HG02763 (cell line): ENCODE measurements around the gene MPRIP.

ENCODE experiments used
- ATAC-seq: cut with Tn5 transposase; IDR thresholded peaks from one replicate; pipeline ENCODE4 v1.9.1; 2021; ENCODE audit warnings: mild to moderate bottlenecking, moderate library complexity; ENCODE audit not compliant: unreplicated experiment

MPRIP gene

GRCh38 chr17:17141860-17142552, 99.7 kb downstream of the MPRIP start:
- ATAC-seq, result no peak

- no peak for ATAC-seq
These were observed 100.3 kb downstream of the MPRIP start for GRCh38 chr17:17142556-17142955.

DNA sequence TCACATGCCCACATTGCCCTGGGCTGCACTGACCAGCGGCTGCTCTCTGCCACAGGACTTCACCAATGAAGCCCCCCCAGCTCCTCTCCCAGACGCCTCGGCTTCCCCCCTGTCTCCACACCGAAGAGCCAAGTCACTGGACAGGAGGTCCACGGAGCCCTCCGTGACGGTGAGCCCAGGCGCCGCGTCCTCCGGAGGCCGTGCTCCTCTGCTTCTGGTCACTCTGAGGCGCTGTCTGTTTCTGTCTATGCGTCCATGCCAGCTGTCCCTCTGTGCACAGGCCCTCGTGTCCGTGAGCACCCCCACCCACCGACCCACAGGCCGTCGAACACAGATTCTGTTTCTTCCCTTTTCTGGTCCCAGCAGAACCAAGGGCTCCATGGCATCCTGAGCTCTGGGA, 101.2 kb downstream of the MPRIP start:
- ATAC-seq, result no peak

GRCh38 chr17:17144061-17144460, 101.8 kb downstream of the MPRIP start:
- no peak for ATAC-seq

GRCh38 chr17:17144916-17145665, 102.8 kb downstream of the MPRIP start:
- no peak for ATAC-seq

DNA sequence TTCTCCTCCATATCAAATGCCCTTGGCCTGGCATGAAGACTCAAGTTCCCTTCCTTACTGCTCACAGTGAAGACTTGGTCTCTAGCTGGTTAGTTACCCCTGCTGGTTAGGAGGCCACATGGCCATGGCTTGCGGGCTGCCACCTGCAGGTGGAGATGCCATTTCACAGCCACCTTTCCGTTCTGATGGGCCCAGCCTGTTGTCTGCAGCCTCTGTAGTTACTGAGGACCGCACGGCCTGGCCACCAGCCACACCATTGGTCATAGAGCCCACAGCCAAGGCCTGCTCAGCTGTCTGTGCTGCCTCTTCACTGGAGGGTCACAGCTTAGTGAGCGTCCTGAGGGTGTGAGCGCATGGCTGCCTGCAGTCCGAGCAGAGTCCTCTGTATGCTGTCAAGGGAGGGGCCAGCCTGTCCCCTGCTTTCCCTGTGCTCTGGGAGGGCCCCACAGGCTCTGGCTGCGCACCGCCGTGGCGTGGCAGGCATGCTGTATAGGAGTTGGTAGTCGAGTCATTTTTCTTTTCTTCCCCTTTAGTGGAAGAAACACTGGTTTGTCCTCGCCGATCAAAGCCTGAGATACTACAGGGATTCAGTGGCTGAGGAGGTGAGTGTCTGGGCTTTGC, 104.6 kb downstream of the MPRIP start:
- ATAC-seq, result no peak

DNA sequence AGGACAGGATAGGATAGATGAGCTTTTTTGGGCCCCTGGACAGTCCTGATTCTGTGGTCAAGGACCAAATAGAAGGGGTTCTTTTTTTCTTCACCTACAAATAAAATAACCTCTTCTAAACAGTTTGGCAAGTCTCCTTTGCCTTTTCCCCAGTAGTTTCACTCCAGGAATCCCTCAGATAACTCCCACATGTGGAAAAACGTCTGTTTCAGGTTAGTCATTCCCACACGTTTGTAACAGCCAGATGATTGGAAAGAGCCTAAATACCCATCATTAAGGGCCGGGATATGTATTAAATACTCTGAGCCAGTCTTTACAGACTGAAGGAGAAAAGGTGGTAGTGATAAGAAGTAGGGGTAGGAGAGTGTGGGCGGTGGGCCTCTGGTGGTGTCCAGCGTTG, 105.6 kb downstream of the MPRIP start:
- ATAC-seq, result no peak

DNA sequence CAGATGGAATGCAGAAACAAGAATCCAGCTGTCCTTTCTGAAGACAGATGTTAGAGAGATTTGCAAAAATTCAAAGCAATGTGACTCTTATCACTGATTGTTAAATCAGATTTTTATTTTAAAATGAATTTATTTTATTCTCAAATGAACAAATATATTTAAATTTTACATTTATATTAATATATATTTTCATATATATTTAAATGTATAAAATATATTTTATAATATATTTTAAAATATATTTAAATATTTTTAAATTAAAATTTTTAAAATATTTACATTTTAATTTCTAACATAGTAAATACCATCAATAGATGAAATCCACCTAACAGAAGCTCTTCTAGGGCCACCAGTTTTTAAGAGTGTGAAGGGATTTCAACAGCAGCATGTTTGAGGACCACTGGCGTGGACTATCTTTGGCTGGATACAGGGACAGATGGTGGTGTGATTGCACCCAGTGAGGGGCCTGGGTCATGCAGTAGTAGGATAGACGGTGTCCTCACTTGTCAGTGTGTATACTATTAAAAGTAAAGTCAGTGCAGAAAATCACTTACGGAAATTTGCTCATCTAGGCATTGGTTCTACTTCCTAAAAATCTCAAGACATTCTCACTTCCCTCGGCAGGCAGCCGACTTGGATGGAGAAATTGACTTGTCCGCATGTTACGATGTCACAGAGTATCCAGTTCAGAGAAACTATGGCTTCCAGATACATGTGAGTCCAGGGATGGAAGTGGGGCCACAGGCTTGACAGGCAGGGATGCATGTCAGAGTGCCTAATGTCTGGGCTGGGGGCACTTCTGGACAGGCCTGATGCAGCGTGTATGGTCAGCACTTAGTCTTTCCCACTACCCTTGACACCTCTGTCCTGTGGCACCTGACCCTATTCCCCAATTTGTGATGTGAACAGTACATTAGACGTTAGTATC, 107.5 kb downstream of the MPRIP start:
- ATAC-seq, result no peak

DNA sequence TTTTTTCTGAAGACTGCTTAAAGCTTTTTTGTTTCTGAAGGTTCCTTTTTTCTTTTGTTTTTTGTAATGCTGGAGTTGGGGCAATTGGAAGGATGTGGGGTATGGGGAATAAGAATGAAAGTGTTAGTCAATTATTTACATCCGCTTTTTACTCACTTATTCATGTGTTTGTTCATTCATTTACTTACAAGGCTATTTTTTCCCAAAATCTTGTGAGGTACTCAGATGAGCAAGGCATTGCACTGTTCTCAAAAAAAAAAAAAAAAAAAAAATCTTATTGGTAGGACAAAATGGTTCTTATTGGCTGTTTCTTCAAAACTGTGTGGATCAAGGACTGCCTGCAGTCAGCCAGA, 108.2 kb downstream of the MPRIP start:
- ATAC-seq, result no peak

- no peak for ATAC-seq
These were observed 108.8 kb downstream of the MPRIP start for GRCh38 chr17:17151055-17151454.

DNA sequence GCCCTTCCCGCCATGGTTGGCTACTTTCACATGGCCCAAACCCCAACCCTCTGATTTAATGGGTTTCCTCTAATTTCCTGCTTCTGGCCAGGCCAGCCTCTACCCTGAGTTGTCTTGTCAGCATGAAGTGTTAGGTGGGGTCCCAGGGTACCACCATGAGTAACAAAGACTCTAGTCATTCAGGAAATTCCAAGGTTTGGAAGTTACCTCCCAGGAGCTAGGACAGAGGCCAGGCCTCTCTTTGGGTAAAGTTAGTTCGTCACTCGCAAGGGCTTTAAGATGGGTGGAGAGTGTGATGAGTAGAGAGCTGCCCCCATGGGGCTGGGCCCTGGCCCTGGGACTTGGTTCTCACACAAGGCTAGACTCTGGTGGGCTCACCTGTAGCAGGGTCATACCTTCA, 109.3 kb downstream of the MPRIP start:
- ATAC-seq, result no peak

DNA sequence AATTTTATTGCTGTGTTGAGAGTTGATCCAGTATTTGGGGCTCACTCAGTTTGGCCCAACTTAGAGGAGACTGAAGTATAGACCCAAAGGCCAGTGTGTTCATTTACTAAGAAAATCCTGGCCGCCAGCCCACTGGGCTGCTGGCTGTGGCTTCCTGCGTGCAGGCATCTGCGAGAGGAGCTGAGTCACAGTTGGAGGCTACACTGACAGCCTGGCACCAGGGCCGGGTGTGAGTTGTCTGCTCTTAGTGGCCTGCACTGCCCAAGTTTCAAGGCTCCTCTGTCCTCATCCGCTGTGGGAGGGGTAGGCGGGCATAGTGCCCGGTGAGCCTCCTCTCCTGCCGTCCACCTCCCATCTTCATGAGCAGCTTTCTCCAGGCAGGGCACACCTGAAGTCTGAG, 109.7 kb downstream of the MPRIP start:
- no peak for ATAC-seq

DNA sequence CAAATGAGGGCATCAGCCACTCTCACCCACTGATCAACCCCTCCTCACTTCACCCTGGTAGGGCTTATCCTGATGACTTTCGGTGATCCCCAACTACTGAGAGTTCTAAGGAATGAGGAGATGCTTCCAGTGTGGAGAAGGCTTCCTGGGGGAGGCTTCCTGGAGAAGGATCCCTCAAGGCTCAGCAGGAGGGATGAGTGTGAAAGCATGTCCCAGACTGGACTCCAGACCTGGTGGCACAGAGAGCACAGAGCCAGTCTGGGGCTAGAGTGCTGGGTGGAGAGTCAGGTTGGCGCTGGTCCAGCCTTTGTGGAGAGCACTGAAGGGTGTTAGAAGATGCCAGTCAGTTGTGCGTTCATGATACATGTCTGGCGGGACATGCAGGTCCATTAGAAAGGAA, 110.1 kb downstream of the MPRIP start:
- no peak for ATAC-seq

- no peak for ATAC-seq
These were observed 110.8 kb downstream of the MPRIP start for GRCh38 chr17:17153071-17153470.

- ATAC-seq, result no peak
These were observed 111.5 kb downstream of the MPRIP start for GRCh38 chr17:17153709-17154108.

DNA sequence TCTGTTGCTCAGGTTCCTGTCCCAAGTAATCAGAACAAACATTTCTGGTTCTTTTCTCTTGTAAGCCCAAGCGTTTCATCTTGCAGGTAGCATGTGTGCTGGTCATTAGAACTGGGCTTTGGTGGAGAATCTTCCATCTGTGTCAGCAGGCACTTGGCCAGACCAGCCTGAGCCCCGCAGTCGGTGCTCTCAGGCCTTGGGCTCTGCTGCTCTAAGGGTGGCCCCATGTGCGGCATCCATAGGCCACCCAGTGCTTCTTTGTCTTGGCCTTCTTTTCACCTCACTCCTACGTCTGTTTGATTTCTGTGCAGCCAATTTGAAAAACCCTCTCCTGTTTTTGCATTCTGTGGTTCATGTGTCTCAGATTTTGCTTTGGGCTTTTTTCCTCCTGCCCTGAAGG, 112.3 kb downstream of the MPRIP start:
- ATAC-seq, result no peak

DNA sequence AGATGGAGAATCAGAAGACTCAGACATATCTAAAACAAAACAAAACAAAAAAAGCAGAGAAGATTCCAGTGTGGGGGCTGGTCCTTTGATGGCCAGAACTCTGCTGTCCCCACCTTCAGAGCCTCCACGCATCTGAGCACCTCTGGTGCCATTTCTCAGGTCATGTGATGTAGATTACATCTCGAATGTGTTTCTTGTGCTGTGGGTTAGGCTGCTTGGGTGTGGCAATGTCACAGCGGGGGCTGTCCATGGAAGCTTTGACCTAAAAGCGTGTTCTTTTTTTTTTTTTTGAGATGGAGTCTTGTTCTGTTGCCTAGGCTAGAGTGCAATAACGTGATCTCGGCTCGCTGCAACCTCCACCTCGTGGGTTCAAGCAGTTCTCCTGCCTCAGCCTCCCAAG, 112.7 kb downstream of the MPRIP start:
- no peak for ATAC-seq

- no peak for ATAC-seq
These were observed 113.3 kb downstream of the MPRIP start for GRCh38 chr17:17155568-17155967.

DNA sequence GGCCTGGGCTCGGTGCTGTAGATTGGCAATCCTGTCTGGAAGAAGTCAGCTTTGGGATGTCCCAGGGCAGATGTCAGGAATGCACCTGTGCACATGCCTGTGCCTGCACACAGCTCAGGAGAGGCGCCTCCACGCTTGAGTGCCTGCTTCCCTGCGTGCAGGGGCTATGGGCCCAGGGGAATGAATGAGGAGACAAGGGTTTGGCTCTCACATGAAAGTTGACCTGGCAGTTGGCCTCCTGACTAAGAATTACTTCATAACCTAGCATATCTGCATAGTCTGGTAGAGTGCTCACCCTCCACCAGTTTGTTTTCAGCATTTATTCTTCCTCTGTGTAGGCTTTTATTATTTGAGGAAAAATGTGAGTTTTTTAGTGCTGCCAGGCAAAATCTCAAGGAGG, 113.8 kb downstream of the MPRIP start:
- no peak for ATAC-seq

DNA sequence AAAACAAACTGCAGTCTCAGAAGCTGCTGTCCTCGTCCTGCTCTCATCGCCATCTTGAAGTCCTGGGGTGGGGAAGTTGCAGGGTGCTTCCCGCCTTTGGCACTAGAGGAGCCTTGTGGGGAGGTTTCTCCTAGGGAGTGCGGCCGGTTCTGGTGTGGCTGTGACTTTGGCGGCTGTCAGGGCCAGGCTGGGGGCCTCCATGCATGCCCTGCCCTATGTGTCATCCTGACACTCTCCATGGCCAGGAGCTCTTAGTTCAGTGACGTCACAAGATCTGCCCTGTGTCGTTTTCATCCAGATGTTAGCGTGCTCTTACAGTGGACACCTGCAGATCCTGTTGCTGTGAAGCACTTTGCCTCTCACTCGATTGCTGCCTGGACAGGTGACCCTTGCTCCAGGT, 114.3 kb downstream of the MPRIP start:
- no peak for ATAC-seq

DNA sequence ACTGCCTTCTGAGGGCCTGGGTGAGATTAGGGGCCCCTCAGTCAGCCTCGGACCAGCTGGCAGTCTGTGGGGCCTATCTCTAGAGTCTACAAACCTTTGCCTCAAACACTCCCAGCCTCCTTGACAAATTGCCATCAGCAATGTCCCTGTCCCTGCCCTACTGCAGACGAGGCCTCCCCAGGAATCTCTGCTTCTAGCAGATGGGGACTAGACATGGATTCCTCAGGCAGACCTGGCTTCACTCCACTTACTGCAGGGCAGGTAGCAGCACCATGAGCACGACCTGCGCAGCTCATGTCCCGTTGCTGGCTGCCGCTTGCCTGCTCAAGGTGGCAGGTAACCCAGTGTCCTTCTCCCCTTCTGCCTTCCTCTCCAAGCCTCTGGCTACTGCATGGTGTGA, 114.8 kb downstream of the MPRIP start:
- no peak for ATAC-seq
